IMR-90 (cell line): ENCODE data around the gene PRUNE2. TPM values are rescaled to one million over a fixed set of nuclear protein-coding genes. Genes with fewer than 3 reads are reported as not detected.

Experiments used
- ATAC-seq: fragments of 200-7000 bp; cut with Tn5 transposase; 2 replicates; pipeline ENCODE4 v1.9.1; 2020; ENCODE audit warnings: low read depth, mild to moderate bottlenecking, moderate library complexity
- BruUV-seq: library from RNA; stranded (reverse); fragments of 400-500 nt; replicated peaks from 2 replicates; lab custom pipeline; 2021; lab: Mats Ljungman, UMichigan
- CTCF ChIA-PET: fragments of 300-600 bp; formaldehyde crosslinking; extraction: SDS; loops from one replicate; lab custom pipeline; 2021; ENCODE audit warnings: antibody characterized with exemption; lab: Yijun Ruan, JAX
- POLR2A ChIA-PET: fragments of 300-600 bp; sonication (Branson Sonifier 250); formaldehyde crosslinking; loops from one replicate; lab custom pipeline; 2022; ENCODE audit warnings: antibody characterized with exemption; ENCODE audit not compliant: unreplicated experiment; lab: Charles Lee
- DNase-seq: peaks from one replicate; pipeline ENCODE4 v3.0.0; 2013
- H2AFZ ChIP-seq: replicated peaks from 2 replicates; pipeline ENCODE3; 2013; ENCODE audit warnings: low read length, mild to moderate bottlenecking; ENCODE audit not compliant: poor library complexity
- H2AK5ac ChIP-seq: 2 replicates; pipeline ENCODE4 v1.6.1; 2013; ENCODE audit warnings: low read depth, low read length, inconsistent platforms
- H2AK9ac ChIP-seq: replicated peaks from 2 replicates; pipeline ENCODE3; 2013; ENCODE audit warnings: mild to moderate bottlenecking, low read depth, low read length, moderate library complexity; ENCODE audit not compliant: poor library complexity
- H2BK120ac ChIP-seq: 2 replicates; pipeline ENCODE4 v1.6.1; 2013; ENCODE audit warnings: low read depth, low read length, inconsistent platforms
- H2BK15ac ChIP-seq: 3 replicates; pipeline ENCODE4 v1.6.1; 2013; ENCODE audit warnings: low read depth, low read length, inconsistent platforms
- H2BK20ac ChIP-seq: 2 replicates; pipeline ENCODE4 v1.6.1; 2013; ENCODE audit warnings: low read depth, mild to moderate bottlenecking, inconsistent platforms, low read length, moderate library complexity
- H2BK5ac ChIP-seq: 2 replicates; pipeline ENCODE4 v1.6.1; 2013; ENCODE audit warnings: mild to moderate bottlenecking, low read depth, low read length, inconsistent platforms; ENCODE audit not compliant: poor library complexity, severe bottlenecking
- H3K14ac ChIP-seq: replicated peaks from 2 replicates; pipeline ENCODE4 v1.6.1; 2013; ENCODE audit warnings: low read depth, low read length, inconsistent platforms
- H3K18ac ChIP-seq: 2 replicates; pipeline ENCODE4 v1.6.1; 2013; ENCODE audit warnings: low read depth, low read length, control low read depth
- H3K23ac ChIP-seq: 2 replicates; pipeline ENCODE4 v1.6.1; 2013; ENCODE audit warnings: low read depth, low read length, inconsistent platforms
- H3K27ac ChIP-seq: 2 replicates; pipeline ENCODE4 v1.5.1; 2013; ENCODE audit warnings: mild to moderate bottlenecking, control low read depth, low read length; ENCODE audit not compliant: insufficient read depth
- H3K27me3 ChIP-seq: 2 replicates; pipeline ENCODE4 v1.6.1; 2013; ENCODE audit warnings: low read length; ENCODE audit not compliant: control insufficient read depth, insufficient read depth
- H3K36me3 ChIP-seq: 2 replicates; pipeline ENCODE4 v1.6.1; 2013; ENCODE audit warnings: low read length, mixed read lengths; ENCODE audit not compliant: control insufficient read depth, insufficient read depth
- H3K4ac ChIP-seq: 2 replicates; pipeline ENCODE4 v1.6.1; 2013; ENCODE audit warnings: low read depth, low read length, inconsistent platforms
- H3K4me1 ChIP-seq: 2 replicates; pipeline ENCODE4 v1.6.1; 2013; ENCODE audit warnings: low read length, mixed read lengths; ENCODE audit not compliant: control insufficient read depth, insufficient read depth
- H3K4me2 ChIP-seq: 2 replicates; pipeline ENCODE4 v1.6.1; 2013; ENCODE audit warnings: low read depth, mild to moderate bottlenecking, control low read depth, low read length, moderate library complexity
- H3K4me3 ChIP-seq: 2 replicates; pipeline ENCODE4 v1.5.1; 2013; ENCODE audit warnings: low read depth, mild to moderate bottlenecking, control low read depth, low read length, moderate library complexity; ENCODE audit not compliant: insufficient read depth
- H3K56ac ChIP-seq: 2 replicates; pipeline ENCODE4 v1.6.1; 2013; ENCODE audit warnings: low read length, inconsistent platforms; ENCODE audit not compliant: insufficient read depth; ENCODE audit errors: extremely low read depth
- H3K79me1 ChIP-seq, 2 experiments: 2 replicates each; pipeline ENCODE4 v1.6.1; 2013; ENCODE audit warnings: low read length in 2 of 2, inconsistent platforms in 1 of 2, low read depth in 1 of 2
- H3K9ac ChIP-seq: 2 replicates; pipeline ENCODE4 v1.6.1; 2013; ENCODE audit warnings: low read depth, low read length, control low read depth
- H3K9me1 ChIP-seq: 2 replicates; pipeline ENCODE4 v1.6.1; 2013; ENCODE audit warnings: low read length, inconsistent platforms; ENCODE audit not compliant: insufficient read depth
- H3K9me3 ChIP-seq: 2 replicates; pipeline ENCODE4 v1.6.1; 2013; ENCODE audit warnings: low read length; ENCODE audit not compliant: control insufficient read depth, insufficient read depth
- H4K20me1 ChIP-seq: 2 replicates; pipeline ENCODE4 v1.6.1; 2013; ENCODE audit warnings: low read length, inconsistent platforms; ENCODE audit not compliant: insufficient read depth
- H4K5ac ChIP-seq: 2 replicates; pipeline ENCODE4 v1.6.1; 2013; ENCODE audit warnings: mild to moderate bottlenecking, low read depth, low read length, control low read depth
- H4K8ac ChIP-seq, 2 experiments: 2 replicates each; pipeline ENCODE4 v1.6.1; 2013; ENCODE audit warnings: low read depth in 2 of 2, low read length in 2 of 2, control low read depth in 1 of 2, inconsistent platforms in 1 of 2
- H4K91ac ChIP-seq: 2 replicates; pipeline ENCODE4 v1.6.1; 2013; ENCODE audit warnings: low read depth, low read length, inconsistent platforms; ENCODE audit not compliant: insufficient read depth
- CTCF ChIP-seq: conservative IDR thresholded peaks from 2 replicates; pipeline ENCODE4 v1.5.1; 2012; ENCODE audit warnings: mild to moderate bottlenecking, low read depth, low read length, improper control_type of control experiment
- MAFK ChIP-seq: IDR thresholded peaks from 2 replicates; pipeline ENCODE4 v1.6.1; 2012; ENCODE audit warnings: low read depth, low read length, improper control_type of control experiment
- MAZ ChIP-seq: IDR thresholded peaks from 2 replicates; pipeline ENCODE4 v1.6.1; 2012; ENCODE audit warnings: low read depth, mild to moderate bottlenecking, low read length, improper control_type of control experiment, moderate library complexity, borderline replicate concordance
- MXI1 ChIP-seq: IDR thresholded peaks from 2 replicates; pipeline ENCODE4 v1.6.1; 2012; ENCODE audit warnings: low read depth, mild to moderate bottlenecking, low read length, moderate library complexity, borderline replicate concordance
- POLR2A ChIP-seq: IDR thresholded peaks from 2 replicates; pipeline ENCODE4 v1.6.1; 2012; ENCODE audit warnings: mild to moderate bottlenecking, low read depth, low read length
- USF2 ChIP-seq: fragments of 150-350 bp; IDR thresholded peaks from 2 replicates; pipeline ENCODE4 v1.6.1; 2017; ENCODE audit warnings: mild to moderate bottlenecking, antibody characterized with exemption, low read length, low read depth
- WGBS, 2 experiments: methylation state at CpG; one replicate each; pipeline versions ENCODE4 v1.1.5 to v1.1.7; 2013; ENCODE audit warnings: missing lambda C conversion rate in 2 of 2; ENCODE audit not compliant: insufficient read length in 1 of 2; ENCODE audit errors: extremely low coverage in 2 of 2; 5-methylcytosine and 5-hydroxymethylcytosine counted together
- dilution Hi-C: fragments of 300-500 bp; cut with HindIII; formaldehyde crosslinking; loops from one replicate; pipeline ENCODE4 v1.14.3; 2018; ENCODE audit warnings: low sequenced_read_pairs; ENCODE audit not compliant: unreplicated experiment
- in situ Hi-C: fragments of 300-500 bp; cut with MboI; formaldehyde crosslinking; loops from 3 replicates; pipeline ENCODE4 v1.14.3; 2019; ENCODE audit warnings: low sequenced_read_pairs, inconsistent platforms, mixed read lengths
- intact Hi-C: fragments of 100-400 bp; cut with micrococcal nuclease; formaldehyde crosslinking; loops from 2 replicates; pipeline ENCODE4 v1.10.0; 2022
- polyA plus RNA-seq, 3 experiments: library from polyadenylated mRNA; depleted of rRNA; stranded (reverse); fragments of >200 nt; gene quantifications; 2 replicates each; pipeline ENCODE4 v1.2.3, GENCODE V29; 2012; ENCODE audit warnings: low replicate concordance in 1 of 3
- total RNA-seq: library from RNA; depleted of rRNA; stranded (reverse); fragments of >200 nt; gene quantifications from 2 replicates; pipeline ENCODE4 v1.2.3, GENCODE V29; 2012

The PRUNE2 gene
- total and polyA plus RNA-seq, 2 of the 4 experiments (the other 2 are of a cell fraction), result 0.70 to 1.6 TPM

GRCh38 chr9:76799473-76799872, 106.4 kb downstream of the PRUNE2 start:
- H3K18ac ChIP-seq, result no peak overlapping the region
- no peaks in the 10 kb centered on the region for H3K9me3 ChIP-seq
- no peak overlapping the region for H2AK5ac ChIP-seq
- H2AK9ac ChIP-seq, result no peak overlapping the region
- no peak overlapping the region for H3K9ac ChIP-seq
- H3K56ac ChIP-seq, result no peak overlapping the region
- no peaks in the 10 kb centered on the region for H4K20me1 ChIP-seq
- no peak overlapping the region for H4K8ac ChIP-seq
- peaks cover 9% of the 10 kb centered on the region for H3K27me3 ChIP-seq
- ChIA-PET CTCF (no interaction called here), POLR2A (no interaction called here)
- H2BK15ac ChIP-seq, result no peak overlapping the region
- H3K14ac ChIP-seq, result no peak overlapping the region
- BruUV-seq, result no TSS peak
- H4K91ac ChIP-seq, result no peak overlapping the region
- dilution Hi-C loops (no loop called here), in situ Hi-C loops (no loop called here), intact Hi-C loops (no loop called here)
- H3K23ac ChIP-seq, result no peak overlapping the region
- WGBS, 2 experiments, result no CpG with 5 or more reads among the region's 1 CpG
- no peak overlapping the region for H3K4ac ChIP-seq
- no peak for ATAC-seq
- no peak overlapping the region for H4K5ac ChIP-seq
- DNase-seq, result no peak
- H3K36me3 ChIP-seq, result no peaks in the 10 kb centered on the region
- no peak overlapping the region for H2BK5ac ChIP-seq
- H3K9me1 ChIP-seq, result no peaks in the 10 kb centered on the region
- H2AFZ ChIP-seq, result no peak overlapping the region
- no peak overlapping the region for H2BK20ac ChIP-seq
- no peaks in the 10 kb centered on the region for H3K4me1 ChIP-seq
- no peak overlapping the region for H3K4me3 ChIP-seq
- TF ChIP-seq CTCF (no peak), USF2 (no peak), MAFK (no peak), POLR2A (no peak), MAZ (no peak), MXI1 (no peak)
- no peak overlapping the region for H3K4me2 ChIP-seq
- H2BK120ac ChIP-seq, result no peak overlapping the region
- no peaks in the 10 kb centered on the region for H3K79me1 ChIP-seq
- H3K27ac ChIP-seq, result no peak overlapping the region
